ENCODE data around the gene MORN2. TPM values are rescaled to one million over a fixed set of nuclear protein-coding genes. Genes with fewer than 3 reads are reported as not detected.

The MORN2 gene
- total and polyA plus RNA-seq, 9 of the 15 experiments (the other 6 are each of a cell fraction or from before 2014, with no cell fraction given), result 10.4 to 39.5 (median 20.8) TPM

GRCh38 chr2:38875576-38876367, at the start of gene MORN2, which contains the start of gene DHX57 (continued):
- TF ChIP-seq NR2C2 (CRISPR knock-in tag; IDR thresholded peaks at IDR 0.05) (peak; percentile 99), NR2C2 (tag; IDR thresholded peaks at IDR 0.05) (peak; percentile 100), CBX1 (IDR thresholded peaks at IDR 0.05; ENCODE audit: low read depth) (peak; percentile 70; the same call in 1 of the 2 replicates), TCF3 (CRISPR knock-in tag; IDR thresholded peaks at IDR 0.05) (0 out of 2 replicates have a peak, but pooled peaks have one; percentile 12), DPF2 (IDR thresholded peaks at IDR 0.05) (no peak), PML (IDR thresholded peaks at IDR 0.05; ENCODE audit: low read length) (peak; percentile 48; the same call in 1 of the 2 replicates), HDAC2 (IDR thresholded peaks at IDR 0.05) (peak; percentile 77), SRSF9 (IDR thresholded peaks at IDR 0.05; ENCODE audit: borderline replicate concordance, low read depth, low read length) (no peak), E2F3 (CRISPR knock-in tag; IDR thresholded peaks at IDR 0.05) (peak; percentile 21; the same call in 1 of the 2 replicates), MYC (IDR thresholded peaks at IDR 0.05; ENCODE audit: low read depth, low read length) (no peak), MYC (CRISPR knock-in tag; IDR thresholded peaks at IDR 0.05; ENCODE audit: borderline replicate concordance, low read depth) (0 out of 2 replicates have a peak, but pooled peaks have one; percentile 48), HNRNPLL (IDR thresholded peaks at IDR 0.05; ENCODE audit: low read depth, low read length, poor library complexity, severe bottlenecking) (peak; percentile 79), C11orf30 (IDR thresholded peaks at IDR 0.05; ENCODE audit: low read depth) (peak; percentile 93), FOSL1 (tag; conservative IDR thresholded peaks at IDR 0.05) (no peak), ARID3B (CRISPR knock-in tag; IDR thresholded peaks at IDR 0.05; ENCODE audit: borderline replicate concordance) (no peak), ZNF253 (CRISPR knock-in tag; conservative IDR thresholded peaks at IDR 0.05) (no peak), PHF8 (IDR thresholded peaks at IDR 0.05; ENCODE audit: borderline replicate concordance, low read length) (peak; percentile 88), ZNF696 (CRISPR knock-in tag; conservative IDR thresholded peaks at IDR 0.05) (no peak), CREM (IDR thresholded peaks at IDR 0.05; ENCODE audit: low read depth) (peak; percentile 90), MEF2D (tag; conservative IDR thresholded peaks at IDR 0.05; ENCODE audit: low read depth) (no peak), RBBP5 (IDR thresholded peaks at IDR 0.05; ENCODE audit: borderline replicate concordance, insufficient read depth, low read length, poor library complexity, severe bottlenecking) (peak; percentile 99), ZC3H8 (IDR thresholded peaks at IDR 0.05) (no peak), ZBTB7A (IDR thresholded peaks at IDR 0.05; ENCODE audit: borderline replicate concordance, control insufficient read depth, low read depth, low read length) (0 out of 2 replicates have a peak, but pooled peaks have one; percentile 23), NR2C1 (IDR thresholded peaks at IDR 0.05) (peak; percentile 99), NR2C1 (tag; IDR thresholded peaks at IDR 0.05) (peak; percentile 99), MXI1 (IDR thresholded peaks at IDR 0.05; ENCODE audit: low read depth, low read length) (peak; percentile 80; the same call in 1 of the 2 replicates), MTA1 (IDR thresholded peaks at IDR 0.05; ENCODE audit: borderline replicate concordance) (peak; percentile 92; the same call in 1 of the 2 replicates), PHF21A (IDR thresholded peaks at IDR 0.05; ENCODE audit: borderline replicate concordance, low read depth) (peak; percentile 11; the same call in 1 of the 2 replicates)
- TF ChIP-seq, protein P1, sequence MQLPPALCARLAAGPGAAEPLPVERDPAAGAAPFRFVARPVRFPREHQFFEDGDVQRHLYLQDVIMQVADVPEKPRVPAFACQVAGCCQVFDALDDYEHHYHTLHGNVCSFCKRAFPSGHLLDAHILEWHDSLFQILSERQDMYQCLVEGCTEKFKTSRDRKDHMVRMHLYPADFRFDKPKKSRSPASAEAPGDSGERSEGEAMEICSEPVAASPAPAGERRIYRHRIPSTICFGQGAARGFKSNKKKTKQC (CRISPR knock-in tag; IDR thresholded peaks at IDR 0.05), result 0 out of 2 replicates have a peak, but pooled peaks have one; percentile 17

Data from K562 (cell line).